Activated CD8-positive, alpha-beta memory T cell treated with anti-CD3 and anti-CD28 coated beads, Interleukin-2, amount 50 U/mL, for 1 hour (primary cell): ENCODE measurements around the gene WDR43.

Experiments used
- DNase-seq: peaks from one replicate; pipeline ENCODE4 v3.0.0-alpha.2; 2020; ENCODE audit errors: extremely low read depth

WDR43 gene, protein sequence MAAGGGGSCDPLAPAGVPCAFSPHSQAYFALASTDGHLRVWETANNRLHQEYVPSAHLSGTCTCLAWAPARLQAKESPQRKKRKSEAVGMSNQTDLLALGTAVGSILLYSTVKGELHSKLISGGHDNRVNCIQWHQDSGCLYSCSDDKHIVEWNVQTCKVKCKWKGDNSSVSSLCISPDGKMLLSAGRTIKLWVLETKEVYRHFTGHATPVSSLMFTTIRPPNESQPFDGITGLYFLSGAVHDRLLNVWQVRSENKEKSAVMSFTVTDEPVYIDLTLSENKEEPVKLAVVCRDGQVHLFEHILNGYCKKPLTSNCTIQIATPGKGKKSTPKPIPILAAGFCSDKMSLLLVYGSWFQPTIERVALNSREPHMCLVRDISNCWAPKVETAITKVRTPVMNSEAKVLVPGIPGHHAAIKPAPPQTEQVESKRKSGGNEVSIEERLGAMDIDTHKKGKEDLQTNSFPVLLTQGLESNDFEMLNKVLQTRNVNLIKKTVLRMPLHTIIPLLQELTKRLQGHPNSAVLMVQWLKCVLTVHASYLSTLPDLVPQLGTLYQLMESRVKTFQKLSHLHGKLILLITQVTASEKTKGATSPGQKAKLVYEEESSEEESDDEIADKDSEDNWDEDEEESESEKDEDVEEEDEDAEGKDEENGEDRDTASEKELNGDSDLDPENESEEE

GRCh38 chr2:28894470-28895188 lies at the start of gene WDR43:
TSS of gene WDR43 (plus strand) at chr2:28894667. CDS start at chr2:28894699, 32 bp downstream.
- peak; percentile 88 for DNase-seq

GRCh38 chr2:28855193-28855592 lies 39.3 kb upstream of the WDR43 start:
- no peak for DNase-seq

DNA sequence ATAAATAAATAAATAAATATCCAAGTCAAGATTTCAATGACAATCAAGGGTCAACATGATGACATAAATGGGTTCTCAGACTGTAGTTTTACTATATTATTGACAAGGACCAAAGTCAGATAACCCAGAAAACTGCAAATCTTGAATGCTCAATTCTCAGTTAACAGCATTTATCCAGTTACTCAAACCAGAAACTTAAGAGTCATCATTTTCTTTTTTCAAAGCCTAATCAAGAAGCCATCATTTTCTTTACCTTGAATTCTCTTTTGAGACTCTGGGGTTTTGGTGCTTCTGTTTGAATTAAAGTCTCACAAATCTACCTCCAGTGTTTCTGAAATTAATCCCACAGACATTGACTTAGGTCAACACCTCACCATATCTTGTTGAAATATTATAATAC lies 38.5 kb upstream of the WDR43 start:
- DNase-seq = no peak

- no peak for DNase-seq
Measured at GRCh38 chr2:28868611-28869010, 25.9 kb upstream of the WDR43 start.

DNA sequence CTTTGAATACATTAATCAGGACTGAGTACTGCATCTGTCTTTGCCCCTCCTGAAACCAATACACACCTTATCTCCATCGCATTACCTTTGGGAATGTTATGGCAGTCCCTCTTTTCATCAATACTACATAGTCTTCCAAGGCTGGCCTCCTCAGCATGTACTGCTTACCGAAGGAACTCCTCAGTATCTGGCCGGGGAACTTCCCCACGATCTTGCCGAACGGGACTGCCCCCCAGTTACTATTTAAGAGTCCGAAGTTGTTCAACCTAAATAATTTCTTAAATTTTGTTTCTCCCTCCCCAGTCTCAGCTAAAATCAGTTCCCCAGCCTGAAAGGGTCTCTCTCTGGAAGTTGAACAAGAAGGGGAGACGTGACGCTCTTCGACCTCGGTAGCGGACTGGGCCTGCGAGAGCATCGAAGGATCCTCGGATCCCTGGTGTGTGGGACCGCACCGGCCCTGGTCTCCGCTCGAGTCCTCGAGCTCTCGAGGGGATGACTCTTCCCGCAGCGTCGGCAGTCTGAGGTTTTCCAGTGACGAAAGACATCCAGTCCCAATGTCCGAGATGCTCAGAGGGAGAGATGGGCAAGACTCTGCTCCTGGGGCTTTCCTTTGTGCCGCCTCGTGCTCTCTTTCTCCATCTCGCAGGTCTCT lies 24.8 kb upstream of the WDR43 start:
- no peak for DNase-seq

GRCh38 chr2:28870146-28870891 lies 24.1 kb upstream of the WDR43 start, which contains the start of gene TRMT61B:
TSS of gene TRMT61B (minus strand) at chr2:28870309. CDS start at chr2:28870277, 32 bp downstream.
- DNase-seq = peak; percentile 87

- DNase-seq = no peak
Measured at GRCh38 chr2:28871620-28872019, 22.8 kb upstream of the WDR43 start.

DNA sequence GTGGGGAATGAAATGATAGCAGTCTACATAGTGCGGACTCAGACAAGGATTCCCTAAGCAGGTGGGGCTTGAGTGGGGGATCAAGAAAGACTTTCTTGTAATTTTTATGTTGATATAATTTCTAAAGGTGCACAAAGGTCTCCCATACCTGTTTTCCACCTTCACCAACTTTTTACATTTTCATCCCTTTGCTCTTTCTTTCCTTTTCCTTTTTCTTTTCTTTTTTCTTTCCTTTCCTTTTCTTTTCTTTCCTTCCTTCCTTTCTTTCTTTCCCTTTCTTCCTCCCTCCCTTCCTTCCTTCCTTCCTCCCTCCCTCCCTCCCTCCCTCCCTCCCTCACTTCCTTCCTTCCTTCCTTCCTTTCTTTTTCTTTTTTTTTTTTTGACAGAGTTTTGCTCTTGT lies 14.3 kb upstream of the WDR43 start:
- DNase-seq = no peak

GRCh38 chr2:28893488-28893887 lies 979 bp upstream of the WDR43 start:
- no peak for DNase-seq

DNA sequence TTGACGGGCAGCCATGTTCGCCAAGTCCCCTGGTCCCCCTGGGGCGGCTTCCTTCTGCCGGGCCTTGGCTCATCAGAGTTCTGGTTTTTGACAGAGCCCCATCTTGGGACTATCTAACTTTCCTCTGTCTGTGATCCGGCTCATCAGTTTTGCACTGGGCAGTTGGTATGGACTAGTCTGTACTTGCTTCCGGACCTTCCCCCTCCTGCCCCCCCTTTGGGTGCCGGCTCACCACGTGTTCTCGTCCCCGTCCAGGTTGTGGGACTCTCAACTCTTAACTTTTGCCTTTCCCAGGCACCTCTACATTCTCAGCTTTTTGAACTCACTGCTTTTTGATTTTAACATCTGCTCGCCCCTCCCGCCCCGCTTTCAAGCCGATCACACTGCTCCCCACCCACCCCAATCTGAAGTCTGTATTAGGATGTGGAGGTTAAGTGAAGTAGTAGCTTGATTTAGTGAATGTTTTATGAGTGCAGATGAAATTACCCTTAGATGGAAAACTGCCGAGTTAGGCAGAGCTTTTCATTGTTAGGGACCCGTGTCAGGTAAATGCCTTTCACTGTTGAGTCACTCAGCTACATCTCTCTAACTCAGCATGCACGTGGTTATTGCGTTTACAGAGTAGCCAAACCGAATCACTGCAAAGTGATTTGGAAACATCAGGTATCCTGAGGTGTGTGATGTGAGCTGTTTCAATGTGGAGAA lies 874 bp downstream of the WDR43 start:
- DNase-seq = no peak

- DNase-seq = no peak
Measured at GRCh38 chr2:28896906-28897305, 2.4 kb downstream of the WDR43 start.

- DNase-seq = no peak
Measured at GRCh38 chr2:28898048-28898447, 3.6 kb downstream of the WDR43 start.

GRCh38 chr2:28901202-28901601 lies 6.7 kb downstream of the WDR43 start:
- no peak for DNase-seq

GRCh38 chr2:28901841-28902240 lies 7.4 kb downstream of the WDR43 start:
- DNase-seq = no peak

DNA sequence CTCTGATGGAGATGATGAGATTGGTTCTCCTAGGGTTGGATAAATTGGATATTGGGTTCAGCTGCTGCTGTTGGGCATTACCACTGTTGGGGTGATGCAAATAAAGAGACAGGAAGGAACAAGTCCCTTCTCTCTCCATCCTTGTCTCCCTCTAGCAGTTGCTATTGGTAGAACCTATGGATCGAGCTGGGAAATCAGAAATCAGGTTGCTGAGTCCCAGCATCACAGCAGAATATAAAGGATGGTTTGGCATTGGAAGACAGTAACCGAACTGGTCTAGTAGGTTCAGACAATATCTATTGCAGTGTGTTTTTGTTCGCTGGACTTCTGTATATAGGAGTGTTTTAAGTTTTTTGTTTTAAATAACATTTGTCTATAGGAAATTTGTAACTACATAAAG lies 8.1 kb downstream of the WDR43 start:
- no peak for DNase-seq

GRCh38 chr2:28904295-28904694 lies 9.8 kb downstream of the WDR43 start:
- DNase-seq = no peak

GRCh38 chr2:28904802-28905457 lies 10.5 kb downstream of the WDR43 start:
- DNase-seq = no peak

DNA sequence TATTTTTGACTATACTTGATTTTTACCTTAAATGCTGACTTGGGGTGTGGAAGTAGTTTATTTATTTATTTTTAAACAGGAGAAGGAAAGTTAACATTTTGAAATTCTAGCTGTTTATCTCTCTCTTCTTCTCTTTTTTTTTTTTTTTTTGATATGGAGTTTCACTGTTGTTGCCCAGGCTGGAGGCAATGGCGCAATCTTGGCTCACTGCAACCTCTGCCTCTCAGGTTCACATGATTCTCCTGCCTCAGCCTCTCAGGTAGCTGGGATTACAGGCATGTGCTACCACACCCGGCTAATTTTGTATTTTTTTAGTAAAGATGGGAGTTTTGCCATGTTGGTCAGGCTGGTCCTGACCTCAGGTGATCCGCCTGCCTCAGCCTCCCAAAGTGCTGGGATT lies 11.1 kb downstream of the WDR43 start:
- DNase-seq = no peak

- DNase-seq = no peak
Measured at GRCh38 chr2:28906376-28906775, 11.9 kb downstream of the WDR43 start.

GRCh38 chr2:28906821-28907220 lies 12.4 kb downstream of the WDR43 start:
- DNase-seq = no peak
